HEK293T (cell line): Measurements from ENCODE around the gene APRT.

Source experiments
- CTCF ChIA-PET: fragments of 350-600 bp; formaldehyde crosslinking; extraction: SDS; loops from one replicate; lab custom pipeline; 2021; ENCODE audit warnings: antibody characterized with exemption, inconsistent platforms; lab: Yijun Ruan, JAX
- POLR2A ChIA-PET: fragments of 350-600 bp; formaldehyde crosslinking; extraction: SDS; loops from one replicate; lab custom pipeline; 2020; ENCODE audit warnings: antibody characterized with exemption, inconsistent platforms; lab: Yijun Ruan, JAX
- DNase-seq: peaks from one replicate; pipeline ENCODE4 v3.0.0; 2012; ENCODE audit warnings: mixed read lengths; ENCODE audit errors: extremely low spot score
- ARNT ChIP-seq: fragments of 450-650 bp; IDR thresholded peaks from 2 replicates; pipeline ENCODE4 v1.6.1; 2017; ENCODE audit warnings: mild to moderate bottlenecking
- BHLHE40 ChIP-seq: fragments of 450-650 bp; IDR thresholded peaks from 2 replicates; pipeline ENCODE4 v1.6.1; 2016; ENCODE audit warnings: mild to moderate bottlenecking, moderate library complexity, borderline replicate concordance
- CTBP1 ChIP-seq: fragments of 450-650 bp; IDR thresholded peaks from 2 replicates; pipeline ENCODE4 v1.6.1; 2016; ENCODE audit warnings: borderline replicate concordance
- ELF4 ChIP-seq: fragments of 450-650 bp; IDR thresholded peaks from 2 replicates; pipeline ENCODE4 v1.6.1; 2017; ENCODE audit warnings: antibody characterized with exemption
- FOXA1 ChIP-seq: fragments of 450-650 bp; IDR thresholded peaks from 2 replicates; pipeline ENCODE4 v1.6.1; 2016; ENCODE audit warnings: mild to moderate bottlenecking
- FOXK2 ChIP-seq: fragments of 450-650 bp; IDR thresholded peaks from 2 replicates; pipeline ENCODE4 v1.6.1; 2016; ENCODE audit warnings: mild to moderate bottlenecking
- FOXM1 ChIP-seq: fragments of 450-650 bp; IDR thresholded peaks from 2 replicates; pipeline ENCODE4 v1.6.1; 2017; ENCODE audit warnings: mild to moderate bottlenecking, borderline replicate concordance
- HDGF ChIP-seq: fragments of 450-650 bp; IDR thresholded peaks from 2 replicates; pipeline ENCODE4 v1.6.1; 2017; ENCODE audit warnings: antibody characterized with exemption, borderline replicate concordance
- L3MBTL2 ChIP-seq: fragments of 450-650 bp; conservative IDR thresholded peaks from 2 replicates; pipeline ENCODE4 v1.6.1; 2016; ENCODE audit warnings: mild to moderate bottlenecking
- LEF1 ChIP-seq: fragments of 450-650 bp; IDR thresholded peaks from 2 replicates; pipeline ENCODE4 v1.6.1; 2017; ENCODE audit warnings: mild to moderate bottlenecking, borderline replicate concordance
- NFRKB ChIP-seq: fragments of 450-650 bp; IDR thresholded peaks from 2 replicates; pipeline ENCODE4 v1.6.1; 2016; ENCODE audit warnings: mild to moderate bottlenecking, moderate library complexity
- SP1 ChIP-seq: fragments of 450-650 bp; IDR thresholded peaks from 2 replicates; pipeline ENCODE4 v1.6.1; 2017
- SUZ12 ChIP-seq: fragments of 450-650 bp; IDR thresholded peaks from 2 replicates; pipeline ENCODE4 v1.6.1; 2016; ENCODE audit warnings: mild to moderate bottlenecking
- TARDBP ChIP-seq: fragments of 450-650 bp; IDR thresholded peaks from 2 replicates; pipeline ENCODE4 v1.6.1; 2016
- ZNF384 ChIP-seq: fragments of 450-650 bp; IDR thresholded peaks from 2 replicates; pipeline ENCODE4 v1.6.1; 2016
- TF ChIP-seq, protein P1 (sequence below): fragments of 450-650 bp; IDR thresholded peaks from 2 replicates; pipeline ENCODE4 v1.6.1; 2016

APRT gene

DNA sequence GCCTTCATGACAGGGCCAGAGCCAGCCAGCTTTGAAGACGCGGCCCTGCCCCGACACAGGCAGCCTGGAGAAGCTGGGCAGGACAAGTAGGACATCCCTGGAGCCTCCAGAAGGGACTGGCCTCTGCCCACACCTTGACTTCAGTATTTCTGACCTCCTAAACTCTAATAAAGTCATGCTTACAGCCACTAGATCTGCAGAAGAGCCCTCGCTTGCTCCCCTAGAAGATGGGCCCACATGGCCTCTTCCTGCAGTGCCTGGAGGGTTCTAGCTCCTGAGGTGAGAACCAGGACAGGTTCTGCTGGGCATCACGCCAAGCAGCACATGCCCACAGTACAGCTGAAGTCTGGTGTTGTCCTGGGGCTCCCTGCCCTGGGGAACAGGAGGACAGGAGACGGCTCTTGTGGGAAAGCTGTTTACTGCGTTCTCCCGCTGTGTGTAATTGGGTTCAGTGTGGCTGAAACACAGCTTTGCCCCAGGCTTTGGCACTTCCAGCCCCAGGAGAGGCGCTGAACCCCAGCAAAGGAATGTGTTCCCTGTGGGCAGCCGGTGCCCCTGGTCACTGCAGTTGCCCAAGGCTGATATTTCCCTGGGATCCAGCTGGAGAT lies 2.6 kb downstream of the APRT start:
- no peak for DNase-seq
- CTCF ChIA-PET = interaction anchor here (0.8 to 1.9 kb wide), 3 partner anchors 9 to 72 kb away, joined by 3 to 6 read pairs (median 4); no protein-coding TSS in a partner anchor
- POLR2A ChIA-PET = interaction anchor here (0.6 to 4.8 kb wide), 14 partner anchors 9 to 408 kb away, joined by 3 to 64 read pairs (median 4); partner anchors contain the start of genes GALNS, TRAPPC2L and ZNF778
- TF ChIP-seq FOXM1 = no peak
- TF ChIP-seq FOXK2 = no peak
- TF ChIP-seq ARNT = no peak
- TF ChIP-seq TARDBP = no peak
- no peak for TF ChIP-seq SUZ12
- no peak for TF ChIP-seq HDGF
- no peak for TF ChIP-seq FOXA1
- TF ChIP-seq NFRKB = no peak
- TF ChIP-seq SP1 = no peak
- TF ChIP-seq, protein P1, sequence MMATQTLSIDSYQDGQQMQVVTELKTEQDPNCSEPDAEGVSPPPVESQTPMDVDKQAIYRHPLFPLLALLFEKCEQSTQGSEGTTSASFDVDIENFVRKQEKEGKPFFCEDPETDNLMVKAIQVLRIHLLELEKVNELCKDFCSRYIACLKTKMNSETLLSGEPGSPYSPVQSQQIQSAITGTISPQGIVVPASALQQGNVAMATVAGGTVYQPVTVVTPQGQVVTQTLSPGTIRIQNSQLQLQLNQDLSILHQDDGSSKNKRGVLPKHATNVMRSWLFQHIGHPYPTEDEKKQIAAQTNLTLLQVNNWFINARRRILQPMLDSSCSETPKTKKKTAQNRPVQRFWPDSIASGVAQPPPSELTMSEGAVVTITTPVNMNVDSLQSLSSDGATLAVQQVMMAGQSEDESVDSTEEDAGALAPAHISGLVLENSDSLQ = no peak
- no peak for TF ChIP-seq L3MBTL2
- TF ChIP-seq ELF4 = no peak
- TF ChIP-seq CTBP1 = no peak
- TF ChIP-seq ZNF384 = no peak
- TF ChIP-seq LEF1 = no peak
- TF ChIP-seq BHLHE40 = no peak

DNA sequence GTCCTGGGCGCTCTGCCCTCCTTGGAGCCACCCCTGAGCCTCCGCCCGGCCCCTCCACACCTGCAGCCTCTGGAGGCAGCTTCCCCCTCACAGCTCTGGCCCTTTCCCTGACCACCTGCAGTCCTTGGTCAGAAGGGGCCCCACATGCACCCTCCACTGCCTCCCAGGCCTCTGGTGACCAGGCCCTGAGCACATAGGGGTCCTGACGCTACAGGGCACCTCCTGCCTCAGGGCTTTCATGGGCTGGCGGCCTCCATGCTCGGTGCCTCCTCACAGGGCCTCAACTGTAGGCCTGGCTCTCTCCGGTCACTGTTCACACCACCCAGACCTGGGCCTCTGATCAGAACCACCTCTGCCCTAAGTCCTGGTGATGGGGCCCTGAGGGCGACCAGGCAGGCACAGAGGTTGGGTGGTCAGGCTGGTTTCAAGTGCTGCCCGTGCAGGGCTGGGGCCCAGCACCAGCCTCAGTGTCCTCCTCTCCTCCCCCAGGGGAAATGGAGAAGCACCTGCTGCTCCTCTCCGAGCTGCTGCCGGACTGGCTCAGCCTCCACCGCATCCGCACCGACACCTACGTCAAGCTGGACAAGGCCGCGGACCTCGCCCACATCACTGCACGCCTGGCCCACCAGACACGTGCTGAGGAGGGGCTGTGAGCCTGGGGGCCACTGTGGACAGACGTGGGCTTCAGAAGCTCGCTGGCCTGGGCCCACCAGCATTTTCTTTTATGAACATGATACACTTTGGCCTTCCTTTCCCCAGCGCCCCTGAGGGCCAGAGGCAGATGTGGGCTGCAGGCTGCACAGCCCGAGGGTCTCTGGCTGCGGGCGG lies 3.9 kb downstream of the APRT start:
- ChIA-PET CTCF (no interaction called here), POLR2A (interaction anchor here (1.1 to 2.0 kb wide), 2 partner anchors 28 to 71 kb away, joined by 3 to 8 read pairs; no protein-coding TSS in a partner anchor)
- DNase-seq = no peak
- no peak for TF ChIP-seq L3MBTL2
- TF ChIP-seq NFRKB = no peak
- TF ChIP-seq HDGF = no peak
- no peak for TF ChIP-seq FOXK2
- no peak for TF ChIP-seq FOXA1
- TF ChIP-seq BHLHE40 = no peak
- TF ChIP-seq SP1 = no peak
- no peak for TF ChIP-seq ZNF384
- no peak for TF ChIP-seq CTBP1
- TF ChIP-seq FOXM1 = no peak
- TF ChIP-seq, protein P1 = no peak
- no peak for TF ChIP-seq SUZ12
- TF ChIP-seq ARNT = no peak
- TF ChIP-seq LEF1 = no peak
- TF ChIP-seq ELF4 = no peak
- no peak for TF ChIP-seq TARDBP

DNA sequence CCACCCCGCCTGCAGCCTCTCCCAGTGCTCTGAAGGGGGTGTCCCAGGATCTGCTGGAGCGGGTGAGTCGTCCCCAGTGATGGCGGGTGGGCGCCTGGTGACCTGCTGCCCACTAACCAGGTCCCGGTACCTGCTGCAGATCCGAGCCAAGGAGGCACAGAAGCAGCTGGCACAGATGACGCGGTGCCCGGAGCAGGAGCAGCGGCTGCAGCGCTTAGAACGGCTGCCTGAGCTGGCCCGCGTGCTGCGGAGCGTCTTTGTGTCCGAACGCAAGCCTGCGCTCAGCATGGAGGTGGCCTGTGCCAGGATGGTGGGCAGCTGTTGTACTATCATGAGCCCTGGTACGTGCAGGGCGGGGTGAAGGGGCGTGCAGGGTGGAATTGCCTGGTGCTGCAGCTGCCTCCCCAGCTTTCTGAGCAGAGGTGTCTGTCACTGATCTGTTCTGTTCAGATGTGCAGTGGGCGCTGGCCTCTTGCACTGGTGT lies 4.5 kb downstream of the APRT start:
- DNase-seq = no peak
- no peak; the same call in 1 of the 2 replicates for TF ChIP-seq ELF4
- no peak for TF ChIP-seq LEF1
- TF ChIP-seq FOXM1 = no peak
- ChIA-PET CTCF (interaction anchor here (0.8 kb wide), 1 partner anchor 1112 kb away, joined by 3 read pairs; the partner anchor contains the start of gene MC1R), POLR2A (no interaction called here)

DNA sequence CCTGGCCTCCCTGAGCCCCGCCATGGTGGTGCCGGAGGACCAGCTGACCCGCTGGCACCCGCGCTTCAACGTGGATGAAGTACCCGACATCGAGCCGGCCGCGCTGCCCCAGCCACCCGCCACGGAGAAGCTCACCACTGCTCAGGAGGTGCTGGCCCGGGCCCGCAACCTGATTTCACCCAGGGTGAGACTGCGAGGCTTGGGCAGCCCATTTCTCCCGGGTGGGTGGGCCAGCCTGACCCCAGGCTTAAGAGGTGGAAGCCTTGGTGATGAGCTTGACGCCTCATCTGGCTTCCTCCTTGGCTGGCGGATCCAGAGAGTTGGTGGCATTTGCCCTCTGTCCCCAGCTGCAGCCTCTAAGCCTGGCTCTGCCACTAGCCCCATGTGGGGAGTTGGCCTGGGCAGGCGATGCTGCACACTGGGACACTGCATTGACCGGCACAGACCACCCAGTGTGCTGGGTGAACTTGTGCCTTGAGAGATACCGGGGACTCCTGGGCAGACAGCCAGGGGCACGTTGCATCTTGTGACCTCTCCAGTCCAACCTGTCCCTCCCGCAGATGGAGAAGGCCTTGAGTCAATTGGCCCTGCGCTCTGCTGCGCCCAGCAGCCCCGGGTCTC lies 5.1 kb downstream of the APRT start:
- ChIA-PET POLR2A (interaction anchor here (0.9 kb wide), 2 partner anchors 19 to 100 kb away, joined by 3 to 4 read pairs; no protein-coding TSS in a partner anchor), CTCF (interaction anchor here (0.8 kb wide), 1 partner anchor 1112 kb away, joined by 3 read pairs; the partner anchor contains the start of gene MC1R)
- DNase-seq = no peak
- TF ChIP-seq L3MBTL2 = no peak

DNA sequence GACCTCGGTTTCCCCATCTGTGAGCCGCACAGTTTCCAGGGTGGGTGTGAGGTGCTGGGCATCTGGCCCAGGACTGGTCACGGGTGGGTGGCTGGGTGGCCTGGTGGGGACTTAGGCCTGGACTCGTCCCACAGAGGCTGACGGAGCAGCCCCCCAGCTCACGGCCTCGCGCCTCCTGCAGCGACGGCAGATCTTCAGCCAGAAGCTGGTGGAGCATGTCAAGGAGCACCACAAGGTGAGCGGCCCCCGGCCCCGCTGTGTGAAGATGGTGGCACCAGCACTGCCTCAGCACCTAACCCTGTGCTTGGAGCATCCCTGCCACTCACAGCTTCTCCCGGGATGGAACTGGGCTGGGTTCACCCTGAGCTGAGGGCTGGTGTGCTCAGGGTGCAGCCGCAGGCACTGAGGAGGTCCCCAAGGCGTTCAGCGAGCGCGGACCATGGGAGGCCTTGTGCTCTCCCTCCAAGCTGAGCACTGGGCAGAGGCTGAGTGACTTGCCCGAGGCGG lies 5.8 kb downstream of the APRT start:
- no peak for DNase-seq
- TF ChIP-seq FOXK2 = no peak
- no peak for TF ChIP-seq LEF1
- no peak for TF ChIP-seq FOXA1
- TF ChIP-seq CTBP1 = no peak
- TF ChIP-seq BHLHE40 = no peak
- TF ChIP-seq, protein P1 = no peak
- TF ChIP-seq ELF4 = no peak
- TF ChIP-seq ARNT = no peak
- no peak for TF ChIP-seq FOXM1
- no peak for TF ChIP-seq SUZ12
- TF ChIP-seq TARDBP = no peak
- TF ChIP-seq HDGF = no peak
- no peak for TF ChIP-seq L3MBTL2
- TF ChIP-seq NFRKB = no peak
- TF ChIP-seq ZNF384 = no peak
- no peak for TF ChIP-seq SP1
- POLR2A ChIA-PET = interaction anchor here (0.9 kb wide), 2 partner anchors 19 to 99 kb away, joined by 3 to 4 read pairs; no protein-coding TSS in a partner anchor
- CTCF ChIA-PET = no interaction called here
